GM12891 (cell line): ENCODE data around the gene GRB2.

Experiments used
- POLR2A ChIP-seq: IDR thresholded peaks from 2 replicates; pipeline ENCODE4 v1.6.1; 2011; ENCODE audit warnings: low read depth, low read length, control low read depth
- POLR2AphosphoS5 ChIP-seq: IDR thresholded peaks from 2 replicates; pipeline ENCODE4 v1.6.1; 2011; ENCODE audit warnings: low read depth, low read length, control low read depth

- TF ChIP-seq POLR2AphosphoS5, result no peak
- TF ChIP-seq POLR2A, result no peak
These were observed 24.9 kb upstream of the GRB2 start for GRCh38 chr17:75430159-75430974.
